Fibroblast of skin of right biceps (primary cell): ENCODE data around the gene DYNC1LI1.
"Not testable (repeated sequence)": the region's sequence is repeated elsewhere in the genome, so short reads cannot be mapped to it uniquely, and the experiment has no call there.

Source experiments
- DNase-seq: peaks from one replicate; pipeline ENCODE4 v3.0.0-alpha.2; 2013

Gene DYNC1LI1

GRCh38 chr3:32525720-32526119 is 44.9 kb downstream of the DYNC1LI1 start:
- no peak for DNase-seq

- DNase-seq = no peak
Observed at GRCh38 chr3:32522682-32523081, 48.0 kb downstream of the DYNC1LI1 start.

GRCh38 chr3:32518921-32519320 is 51.7 kb downstream of the DYNC1LI1 start:
- not testable (repeated sequence) for DNase-seq

- not testable (repeated sequence) for DNase-seq
Observed at GRCh38 chr3:32516751-32517150, 53.9 kb downstream of the DYNC1LI1 start.

GRCh38 chr3:32511005-32511404 is 59.7 kb downstream of the DYNC1LI1 start:
- DNase-seq = no peak

- peak; percentile 64 for DNase-seq
Observed at GRCh38 chr3:32510075-32510724, 60.5 kb downstream of the DYNC1LI1 start.

GRCh38 chr3:32508711-32509110 is 61.9 kb downstream of the DYNC1LI1 start:
- no peak for DNase-seq

- no peak for DNase-seq
Observed at GRCh38 chr3:32506466-32506865, 64.2 kb downstream of the DYNC1LI1 start.

- no peak for DNase-seq
Observed at GRCh38 chr3:32502946-32503286, 67.7 kb downstream of the DYNC1LI1 start.

- peak; percentile 78 for DNase-seq
Observed at GRCh38 chr3:32502118-32502945, 68.3 kb downstream of the DYNC1LI1 start, which contains the start of gene CMTM6. Gene CMTM6 (minus strand): TSS chr3:32502852. CDS start chr3:32502745, 107 bp downstream.

- DNase-seq = no peak
Observed at GRCh38 chr3:32501783-32502117, 68.9 kb downstream of the DYNC1LI1 start.

GRCh38 chr3:32500880-32501782 is 69.5 kb downstream of the DYNC1LI1 start:
- DNase-seq = no peak

GRCh38 chr3:32500231-32500630 is 70.4 kb downstream of the DYNC1LI1 start:
- DNase-seq = no peak

GRCh38 chr3:32499585-32499984 is 71.1 kb downstream of the DYNC1LI1 start:
- DNase-seq = no peak

GRCh38 chr3:32498992-32499391 is 71.7 kb downstream of the DYNC1LI1 start:
- no peak for DNase-seq

- DNase-seq = no peak
Observed at GRCh38 chr3:32498252-32498651, 72.4 kb downstream of the DYNC1LI1 start.

GRCh38 chr3:32495609-32496008 is 75.0 kb downstream of the DYNC1LI1 start:
- DNase-seq = no peak

- no peak for DNase-seq
Observed at GRCh38 chr3:32495085-32495484, 75.6 kb downstream of the DYNC1LI1 start.

- peak; percentile 8 for DNase-seq
Observed at GRCh38 chr3:32493437-32494414, 76.9 kb downstream of the DYNC1LI1 start.

GRCh38 chr3:32492684-32493436 is 77.8 kb downstream of the DYNC1LI1 start:
- peak; percentile 57 for DNase-seq

- no peak for DNase-seq
Observed at GRCh38 chr3:32488474-32489008, 82.1 kb downstream of the DYNC1LI1 start.
